Vagina (tissue), 2 donors: ENCODE measurements around the gene DNASE1. TPM values are rescaled to one million over a fixed set of nuclear protein-coding genes. Genes with fewer than 3 reads are reported as not detected.

Experiments
- DNase-seq, 2 donors: peaks; one replicate each; pipeline ENCODE4 v3.0.0-alpha.2; 2017; ENCODE audit errors: extremely low spot score in 2 of 2
- H3K27ac ChIP-seq: fragments of 200-600 bp; sonication (generic); one replicate; pipeline ENCODE4 v1.5.1; 2019
- H3K27me3 ChIP-seq: fragments of 200-600 bp; sonication (generic); one replicate; pipeline ENCODE4 v1.5.1; 2019
- H3K36me3 ChIP-seq, 2 donors: fragments of 200-600 bp; sonication (generic); one replicate each; pipeline ENCODE4 v1.5.1; 2017 to 2019
- H3K4me1 ChIP-seq: fragments of 200-600 bp; sonication (generic); one replicate; pipeline ENCODE4 v1.5.1; 2019
- H3K4me3 ChIP-seq, 2 donors: fragments of 200-600 bp; sonication (generic); 1 replicate in 1 of 2; 2 replicates in 1 of 2; pipeline ENCODE4 v1.5.1; 2016 to 2019
- H3K9me3 ChIP-seq: fragments of 200-600 bp; sonication (generic); one replicate; pipeline ENCODE4 v1.5.1; 2019
- POLR2A ChIP-seq, 2 donors: fragments of 450-650 bp; IDR thresholded peaks; one replicate each; pipeline ENCODE4 v1.6.1; 2017; ENCODE audit warnings: antibody characterized with exemption in 2 of 2, mild to moderate bottlenecking in 2 of 2, moderate library complexity in 2 of 2
- POLR2AphosphoS5 ChIP-seq, 2 donors: sonication (generic); formaldehyde crosslinking; IDR thresholded peaks; one replicate each; pipeline ENCODE4 v1.9.0; 2017; ENCODE audit warnings: antibody characterized with exemption in 2 of 2, mild to moderate bottlenecking in 2 of 2, low read depth in 1 of 2; ENCODE audit not compliant: insufficient read depth in 1 of 2
- intact Hi-C: fragments of 100-400 bp; cut with DNase I; formaldehyde crosslinking; loops from one replicate; pipeline ENCODE4 v1.15.1; 2023
- total RNA-seq: library from RNA; depleted of rRNA; stranded (reverse); fragments of >200 nt; gene quantifications from one replicate; pipeline ENCODE4 v1.2.3, GENCODE V29; 2016
- TF ChIP-seq, protein P1 (sequence below), 3 experiments: fragments of 450-650 bp in 2 of 3; fragments of 200-600 bp in 1 of 3; sonication (generic) in 1 of 3; IDR thresholded peaks; one replicate each; pipeline ENCODE4 v1.5.1; 2017 to 2019; ENCODE audit warnings: antibody characterized with exemption in 3 of 3, mild to moderate bottlenecking in 2 of 3, moderate library complexity in 2 of 3

Gene DNASE1
- total RNA-seq, 1 donor from 2014 or later: 50.3 TPM

DNA sequence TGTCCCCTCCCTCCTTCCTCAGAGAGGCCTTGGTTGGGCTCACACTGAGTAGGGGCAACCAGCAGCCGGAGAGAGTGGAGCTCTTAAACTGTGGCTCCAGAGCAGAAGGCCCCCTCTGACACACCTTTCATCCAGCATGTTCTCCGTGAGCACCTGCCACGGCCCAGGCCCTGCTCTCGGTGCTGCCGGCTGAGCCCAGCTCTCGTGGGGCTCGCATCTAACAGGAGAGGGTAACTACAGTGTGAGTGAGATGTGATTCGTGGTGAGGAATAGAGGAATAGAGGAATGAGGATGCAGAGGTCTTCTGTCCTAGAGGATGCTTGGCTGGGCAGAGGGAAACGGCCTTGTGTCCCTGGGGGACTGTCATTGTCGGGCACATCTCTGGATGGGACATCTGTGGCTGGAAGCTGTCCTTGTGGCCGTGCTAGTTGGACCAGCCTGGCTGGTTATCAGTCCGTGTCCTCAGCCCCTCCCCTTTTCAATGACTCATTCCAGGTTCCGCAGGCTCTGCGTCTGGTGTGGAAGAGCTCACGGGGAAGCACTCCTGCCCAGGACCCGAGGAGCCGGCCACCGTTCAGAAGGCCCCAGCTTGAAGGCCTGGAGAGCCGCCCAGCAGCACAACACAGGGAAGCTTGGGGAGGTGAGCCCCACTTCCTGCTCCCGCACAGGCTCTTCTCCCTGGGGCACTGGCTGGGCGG, 11.9 kb upstream of the DNASE1 start:
- no peaks in the 10 kb centered on the region for H3K27me3 ChIP-seq
- H3K36me3 ChIP-seq: peaks cover 0 to 4% of the 10 kb centered on the region in 2 donors
- peak overlapping the region in 1 of 2 donors; percentile 1 for H3K4me3 ChIP-seq
- no peaks in the 10 kb centered on the region for H3K9me3 ChIP-seq
- intact Hi-C loops: no loop called here
- H3K4me1 ChIP-seq: peaks cover 6% of the 10 kb centered on the region
- no peak for TF ChIP-seq POLR2AphosphoS5 (IDR thresholded peaks at IDR 0.05; ENCODE audit: insufficient read depth in 1 of 2, low read depth in 1 of 2)
- TF ChIP-seq POLR2A (IDR thresholded peaks at IDR 0.05): no peak
- no peak overlapping the region for H3K27ac ChIP-seq
- DNase-seq: peak in 1 of 2 donors; percentile 69

DNA sequence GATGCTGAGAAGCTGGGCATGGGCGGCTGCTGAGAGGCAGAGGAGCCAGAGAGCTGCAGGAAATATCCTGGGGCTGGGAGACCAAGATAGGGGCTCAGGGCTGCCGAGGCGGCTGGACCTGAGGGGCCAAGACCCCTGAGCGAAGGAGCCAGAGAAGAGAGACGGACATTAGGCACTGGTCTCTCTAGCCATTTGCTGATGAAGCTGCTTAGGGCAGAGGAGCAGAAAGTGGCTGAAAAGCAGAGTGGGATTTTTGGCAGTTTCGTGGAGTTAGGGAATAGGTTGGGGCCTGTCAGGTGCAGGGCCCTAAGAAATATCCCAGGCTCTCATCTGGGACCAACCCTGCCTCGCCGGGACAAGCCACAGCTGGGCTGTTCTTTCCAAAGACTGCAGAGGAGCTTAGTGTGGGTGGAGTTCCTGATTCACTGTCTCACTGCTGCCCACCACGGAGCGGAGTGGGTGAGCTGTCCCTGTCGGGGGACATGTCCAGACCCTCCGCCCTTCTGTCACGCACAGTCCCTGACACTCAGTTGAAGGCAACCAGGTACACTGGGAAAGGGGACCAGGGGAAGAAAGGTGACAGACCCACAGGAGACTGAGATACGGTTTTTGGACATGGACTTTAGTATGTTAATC, 11.3 kb upstream of the DNASE1 start:
- H3K36me3 ChIP-seq: peaks cover 0 to 4% of the 10 kb centered on the region in 2 donors
- intact Hi-C loops: no loop called here
- H3K4me1 ChIP-seq: peaks cover 5% of the 10 kb centered on the region
- DNase-seq: peak in 1 of 2 donors; percentile 32
- H3K4me3 ChIP-seq: peak overlapping the region in 1 of 2 donors; percentile 1
- H3K27ac ChIP-seq: no peak overlapping the region
- TF ChIP-seq POLR2A (IDR thresholded peaks at IDR 0.05): no peak
- H3K9me3 ChIP-seq: no peaks in the 10 kb centered on the region
- no peaks in the 10 kb centered on the region for H3K27me3 ChIP-seq

DNA sequence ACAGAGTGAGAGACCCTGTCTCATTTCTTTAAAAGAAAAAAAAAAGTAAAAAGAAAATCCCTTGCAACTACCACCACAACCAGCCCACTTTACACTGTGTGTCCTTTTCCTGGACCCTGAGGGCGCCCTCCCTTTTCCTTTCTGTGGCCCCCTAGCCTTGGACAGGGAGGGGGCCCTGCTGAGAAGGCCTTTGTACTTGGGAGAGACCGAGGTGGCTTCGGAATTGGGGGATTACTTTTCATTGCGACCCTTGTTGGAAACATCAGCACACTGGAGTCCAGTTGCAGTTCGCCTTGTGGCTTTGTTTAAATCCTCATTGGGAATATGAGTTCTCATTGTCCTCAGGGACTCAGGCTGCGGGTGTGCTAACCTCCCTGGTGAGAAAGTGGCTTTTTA, 9.4 kb upstream of the DNASE1 start:
- peaks cover 0 to 4% of the 10 kb centered on the region in 2 donors for H3K36me3 ChIP-seq
- H3K4me3 ChIP-seq: no peak overlapping the region
- no peak for DNase-seq
- no peaks in the 10 kb centered on the region for H3K27me3 ChIP-seq
- no peaks in the 10 kb centered on the region for H3K9me3 ChIP-seq
- TF ChIP-seq POLR2A (IDR thresholded peaks at IDR 0.05) (no peak), POLR2AphosphoS5 (IDR thresholded peaks at IDR 0.05; ENCODE audit: insufficient read depth in 1 of 2, low read depth in 1 of 2) (no peak)
- TF ChIP-seq, protein P1, sequence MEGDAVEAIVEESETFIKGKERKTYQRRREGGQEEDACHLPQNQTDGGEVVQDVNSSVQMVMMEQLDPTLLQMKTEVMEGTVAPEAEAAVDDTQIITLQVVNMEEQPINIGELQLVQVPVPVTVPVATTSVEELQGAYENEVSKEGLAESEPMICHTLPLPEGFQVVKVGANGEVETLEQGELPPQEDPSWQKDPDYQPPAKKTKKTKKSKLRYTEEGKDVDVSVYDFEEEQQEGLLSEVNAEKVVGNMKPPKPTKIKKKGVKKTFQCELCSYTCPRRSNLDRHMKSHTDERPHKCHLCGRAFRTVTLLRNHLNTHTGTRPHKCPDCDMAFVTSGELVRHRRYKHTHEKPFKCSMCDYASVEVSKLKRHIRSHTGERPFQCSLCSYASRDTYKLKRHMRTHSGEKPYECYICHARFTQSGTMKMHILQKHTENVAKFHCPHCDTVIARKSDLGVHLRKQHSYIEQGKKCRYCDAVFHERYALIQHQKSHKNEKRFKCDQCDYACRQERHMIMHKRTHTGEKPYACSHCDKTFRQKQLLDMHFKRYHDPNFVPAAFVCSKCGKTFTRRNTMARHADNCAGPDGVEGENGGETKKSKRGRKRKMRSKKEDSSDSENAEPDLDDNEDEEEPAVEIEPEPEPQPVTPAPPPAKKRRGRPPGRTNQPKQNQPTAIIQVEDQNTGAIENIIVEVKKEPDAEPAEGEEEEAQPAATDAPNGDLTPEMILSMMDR (IDR thresholded peaks at IDR 0.05): no peak
- peaks cover 5% of the 10 kb centered on the region for H3K4me1 ChIP-seq
- intact Hi-C loops: no loop called here
- no peak overlapping the region for H3K27ac ChIP-seq

DNA sequence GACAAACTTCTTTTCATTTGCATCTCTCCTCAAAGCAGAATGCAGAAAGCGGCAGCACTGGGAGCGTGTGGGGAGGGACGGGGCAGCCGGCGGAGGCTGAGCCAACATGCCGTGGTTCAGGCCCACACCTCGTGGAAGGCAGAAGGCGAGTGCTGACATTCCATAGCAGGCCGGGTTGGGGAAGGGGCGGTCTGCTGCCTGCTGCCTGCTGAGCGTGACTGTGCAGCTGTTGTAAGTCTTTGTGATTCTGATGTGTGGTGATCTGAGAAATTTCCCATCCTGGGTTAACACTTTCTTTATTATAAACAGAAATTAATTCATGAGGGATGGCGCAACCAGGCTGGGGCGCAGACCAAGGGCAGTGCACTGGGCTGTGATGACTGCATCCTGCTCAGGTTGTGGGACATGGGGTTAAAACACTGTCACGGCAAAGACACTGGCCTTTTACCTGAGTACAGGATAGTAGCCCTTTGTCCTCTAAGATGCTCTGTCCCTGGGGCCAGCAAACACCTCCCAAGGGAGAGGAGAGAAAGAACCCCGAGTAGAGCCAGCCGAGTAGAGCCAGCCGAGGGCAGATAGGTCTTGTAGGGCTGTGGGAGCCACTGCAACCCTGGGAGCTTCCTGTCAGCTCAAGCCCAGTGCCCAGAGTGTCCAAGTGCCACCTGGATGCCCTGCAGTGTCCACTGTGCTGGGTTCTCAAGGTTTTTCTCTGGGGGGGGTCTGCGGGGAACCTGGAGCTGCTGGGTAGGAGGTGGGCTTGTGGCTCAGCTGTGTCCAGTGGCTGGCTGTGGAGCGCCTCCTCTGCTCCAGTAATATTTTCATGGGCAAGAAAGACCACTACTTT, 8.8 kb upstream of the DNASE1 start:
- H3K27me3 ChIP-seq: no peaks in the 10 kb centered on the region
- peaks cover 0 to 4% of the 10 kb centered on the region in 2 donors for H3K36me3 ChIP-seq
- intact Hi-C loops: no loop called here
- TF ChIP-seq POLR2A (IDR thresholded peaks at IDR 0.05): no peak
- TF ChIP-seq, protein P1 (IDR thresholded peaks at IDR 0.05): no peak
- TF ChIP-seq POLR2AphosphoS5 (IDR thresholded peaks at IDR 0.05; ENCODE audit: insufficient read depth in 1 of 2, low read depth in 1 of 2): no peak
- DNase-seq: peak in 1 of 2 donors; percentile 75
- H3K4me1 ChIP-seq: peaks cover 5% of the 10 kb centered on the region
- no peak overlapping the region for H3K27ac ChIP-seq
- no peaks in the 10 kb centered on the region for H3K9me3 ChIP-seq
- H3K4me3 ChIP-seq: no peak overlapping the region

DNA sequence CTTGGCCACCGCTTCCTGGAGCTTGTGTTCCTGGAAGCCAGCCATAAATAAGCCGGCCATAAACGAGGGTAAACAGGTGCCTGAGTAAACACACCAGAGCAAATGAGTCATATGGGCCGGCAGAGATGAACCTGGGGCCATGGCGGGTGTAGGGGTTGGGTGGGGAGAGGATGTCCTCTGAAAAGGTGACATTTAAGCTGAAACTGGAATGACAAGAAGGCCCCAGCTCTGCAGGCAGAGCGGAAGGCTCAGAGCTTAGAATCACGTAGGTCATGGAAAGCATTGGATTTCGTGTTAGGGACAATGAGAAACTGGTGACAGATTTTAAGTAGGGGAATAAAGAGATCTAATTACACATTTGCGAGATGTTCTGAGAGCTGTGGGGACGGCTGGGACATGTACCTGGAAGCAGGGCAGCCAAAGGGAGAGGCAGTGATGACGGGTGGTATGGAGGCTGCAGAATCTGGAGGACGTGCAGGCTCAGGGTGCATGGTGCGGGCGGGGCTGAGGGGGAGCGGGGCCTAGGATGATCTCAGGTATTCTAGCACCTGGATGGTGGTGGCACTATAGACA, 8.1 kb upstream of the DNASE1 start:
- intact Hi-C loops: no loop called here
- no peak for TF ChIP-seq POLR2AphosphoS5 (IDR thresholded peaks at IDR 0.05; ENCODE audit: insufficient read depth in 1 of 2, low read depth in 1 of 2)
- TF ChIP-seq, protein P1 (IDR thresholded peaks at IDR 0.05): no peak
- no peak for TF ChIP-seq POLR2A (IDR thresholded peaks at IDR 0.05)
- Histone ChIP-seq H3K9me3 (no peaks in the 10 kb centered on the region), H3K27me3 (no peaks in the 10 kb centered on the region), H3K36me3 (peaks cover 0 to 4% of the 10 kb centered on the region in 2 donors), H3K4me1 (peaks cover 5% of the 10 kb centered on the region), H3K27ac (no peak overlapping the region), H3K4me3 (no peak overlapping the region)
- peak in 1 of 2 donors; percentile 18 for DNase-seq
